ENCODE results near the gene DMD. TPM values are rescaled to one million over a fixed set of nuclear protein-coding genes. Genes with fewer than 3 reads are reported as not detected.

DMD gene
- total RNA-seq, 2 experiments from 2014 or later: 0.27 to 0.49 TPM

- ChIA-PET POLR2A (no interaction called here), CTCF (no interaction called here)
- Mint-ChIP-seq H3K4me3 (no peak overlapping the region), H3K36me3 (ENCODE audit: low read depth) (no peaks in the 10 kb centered on the region), H3K9me3 (no peaks in the 10 kb centered on the region), H3K27me3 (no peaks in the 10 kb centered on the region), H3K4me1 (ENCODE audit: low read depth) (no peaks in the 10 kb centered on the region), H3K27ac (no peak overlapping the region)
- no peak for ATAC-seq
- DNase-seq: no peak
- intact Hi-C loops (cut with micrococcal nuclease): no loop called here
- no peak for TF ChIP-seq CTCF (IDR thresholded peaks at IDR 0.05)
These were observed 1170.2 kb downstream of the DMD start for GRCh38 chrX:32041181-32041580.

- H3K27me3 Mint-ChIP-seq: no peaks in the 10 kb centered on the region
- peaks cover 2% of the 10 kb centered on the region for H3K9me3 Mint-ChIP-seq
- no peaks in the 10 kb centered on the region for H3K4me1 Mint-ChIP-seq (ENCODE audit: low read depth)
- DNase-seq (no peak), ATAC-seq (no peak)
- no peaks in the 10 kb centered on the region for H3K36me3 Mint-ChIP-seq (ENCODE audit: low read depth)
- CTCF ChIA-PET: no interaction called here
- H3K4me3 Mint-ChIP-seq: no peak overlapping the region
- no peak overlapping the region for H3K27ac Mint-ChIP-seq
- no peak for TF ChIP-seq CTCF (IDR thresholded peaks at IDR 0.05)
- POLR2A ChIA-PET: no interaction called here
- intact Hi-C loops (cut with micrococcal nuclease): no loop called here
These were observed 1184.6 kb downstream of the DMD start for GRCh38 chrX:32026772-32027171.

GRCh38 chrX:32024072-32024471, 1187.3 kb downstream of the DMD start:
- DNase-seq (no peak), ATAC-seq (no peak)
- intact Hi-C loops (cut with micrococcal nuclease): no loop called here
- H3K27me3 Mint-ChIP-seq: no peaks in the 10 kb centered on the region
- POLR2A ChIA-PET: no interaction called here
- TF ChIP-seq CTCF (IDR thresholded peaks at IDR 0.05): no peak
- H3K9me3 Mint-ChIP-seq: peaks cover 2% of the 10 kb centered on the region
- no peaks in the 10 kb centered on the region for H3K4me1 Mint-ChIP-seq (ENCODE audit: low read depth)
- H3K4me3 Mint-ChIP-seq: no peak overlapping the region
- CTCF ChIA-PET: no interaction called here
- H3K36me3 Mint-ChIP-seq (ENCODE audit: low read depth): no peaks in the 10 kb centered on the region
- H3K27ac Mint-ChIP-seq: no peak overlapping the region

GRCh38 chrX:32016195-32016594, 1195.2 kb downstream of the DMD start:
- Mint-ChIP-seq H3K4me3 (no peak overlapping the region), H3K9me3 (no peaks in the 10 kb centered on the region), H3K36me3 (ENCODE audit: low read depth) (no peaks in the 10 kb centered on the region), H3K27me3 (no peaks in the 10 kb centered on the region), H3K27ac (no peak overlapping the region), H3K4me1 (ENCODE audit: low read depth) (no peaks in the 10 kb centered on the region)
- POLR2A ChIA-PET: no interaction called here
- intact Hi-C loops (cut with micrococcal nuclease): no loop called here
- ATAC-seq: no peak
- no peak for DNase-seq
- no peak for TF ChIP-seq CTCF (IDR thresholded peaks at IDR 0.05)
- CTCF ChIA-PET: no interaction called here

- no peak for DNase-seq
- intact Hi-C loops (cut with micrococcal nuclease): no loop called here
- no peaks in the 10 kb centered on the region for H3K36me3 Mint-ChIP-seq (ENCODE audit: low read depth)
- no peak overlapping the region for H3K27ac Mint-ChIP-seq
- no peaks in the 10 kb centered on the region for H3K4me1 Mint-ChIP-seq (ENCODE audit: low read depth)
- TF ChIP-seq CTCF (IDR thresholded peaks at IDR 0.05): no peak
- CTCF ChIA-PET: no interaction called here
- POLR2A ChIA-PET: no interaction called here
- no peaks in the 10 kb centered on the region for H3K27me3 Mint-ChIP-seq
- no peaks in the 10 kb centered on the region for H3K9me3 Mint-ChIP-seq
- H3K4me3 Mint-ChIP-seq: no peak overlapping the region
- no peak for ATAC-seq
These were observed 1200.4 kb downstream of the DMD start for GRCh38 chrX:32010948-32011347.
